ENCODE measurements around the gene UBE3C.

GRCh38 chr7:157292770-157293412, 154.2 kb downstream of the UBE3C start:
- TF ChIP-seq CTCF (IDR thresholded peaks at IDR 0.05; ENCODE audit: extremely low read depth in 1 of 2, insufficient read depth in 1 of 2, low read depth in 1 of 2, low read length in 2 of 2) (no peak), POLR2A (IDR thresholded peaks at IDR 0.05; ENCODE audit: low read depth, low read length) (no peak)
- TF ChIP-seq, protein P1, sequence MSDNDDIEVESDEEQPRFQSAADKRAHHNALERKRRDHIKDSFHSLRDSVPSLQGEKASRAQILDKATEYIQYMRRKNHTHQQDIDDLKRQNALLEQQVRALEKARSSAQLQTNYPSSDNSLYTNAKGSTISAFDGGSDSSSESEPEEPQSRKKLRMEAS (IDR thresholded peaks at IDR 0.05; ENCODE audit: insufficient read depth, insufficient read length), result no peak

Data from endothelial cell of umbilical vein (primary cell).